Activated T-helper 1 cell treated with anti-CD3 and anti-CD28 coated beads, Interleukin-2, amount 50 U/mL, for 16 hours (primary cell): ENCODE results near the gene CABP2.
"Not testable (repeated sequence)": the region's sequence is repeated elsewhere in the genome, so short reads cannot be mapped to it uniquely, and the experiment has no call there.

ENCODE experiments used
- DNase-seq, 2 donors: peaks; one replicate each; pipeline ENCODE4 v3.0.0-alpha.2; 2020; ENCODE audit warnings: low read depth in 1 of 2, low spot score in 1 of 2

The CABP2 gene

GRCh38 chr11:67522844-67523555, at the start of gene CABP2:
Gene CABP2, minus strand, starts transcription at chr11:67523446. Its CDS starts 120 bp downstream, at chr11:67523326.
- DNase-seq = no peak

GRCh38 chr11:67572747-67573419, 49.6 kb upstream of the CABP2 start:
- DNase-seq = no peak

- no peak for DNase-seq
Measured at GRCh38 chr11:67572305-67572704, 49.1 kb upstream of the CABP2 start.

GRCh38 chr11:67571443-67571842, 48.2 kb upstream of the CABP2 start:
- no peak for DNase-seq

GRCh38 chr11:67564230-67564629, 41.0 kb upstream of the CABP2 start:
- no peak for DNase-seq

- not testable (repeated sequence) for DNase-seq
Measured at GRCh38 chr11:67563705-67564114, 40.5 kb upstream of the CABP2 start.

GRCh38 chr11:67562963-67563704, 39.9 kb upstream of the CABP2 start:
- DNase-seq = no peak

- DNase-seq = no peak
Measured at GRCh38 chr11:67561971-67562619, 38.8 kb upstream of the CABP2 start.

- DNase-seq = no peak
Measured at GRCh38 chr11:67558084-67558772, 35.0 kb upstream of the CABP2 start.

GRCh38 chr11:67556244-67556643, 33.0 kb upstream of the CABP2 start:
- DNase-seq = no peak

GRCh38 chr11:67551697-67552096, 28.5 kb upstream of the CABP2 start:
- DNase-seq = not testable (repeated sequence)

GRCh38 chr11:67551127-67551526, 27.9 kb upstream of the CABP2 start:
- DNase-seq = no peak

GRCh38 chr11:67548555-67549110, 25.4 kb upstream of the CABP2 start:
- no peak for DNase-seq

GRCh38 chr11:67548112-67548511, 24.9 kb upstream of the CABP2 start:
- DNase-seq = not testable (repeated sequence)

- no peak for DNase-seq
Measured at GRCh38 chr11:67545280-67545679, 22.0 kb upstream of the CABP2 start.

- DNase-seq = no peak
Measured at GRCh38 chr11:67544616-67545242, 21.5 kb upstream of the CABP2 start.

- no peak for DNase-seq
Measured at GRCh38 chr11:67543585-67543984, 20.3 kb upstream of the CABP2 start.

- DNase-seq = no peak
Measured at GRCh38 chr11:67542971-67543370, 19.7 kb upstream of the CABP2 start.

GRCh38 chr11:67542169-67542568, 18.9 kb upstream of the CABP2 start:
- DNase-seq = no peak

GRCh38 chr11:67541198-67541597, 18.0 kb upstream of the CABP2 start:
- no peak for DNase-seq
